Measurements from ENCODE around the gene SRMS.

- no peak for TF ChIP-seq CTCF (conservative IDR thresholded peaks at IDR 0.05 in 1 of 2, IDR thresholded peaks at IDR 0.05 in 1 of 2; ENCODE audit: extremely low read depth in 1 of 2, insufficient read depth in 1 of 2, low read depth in 1 of 2, low read length in 2 of 2)
- no peak for TF ChIP-seq EZH2 (IDR thresholded peaks at IDR 0.05; ENCODE audit: borderline replicate concordance, low read length)
Measured at GRCh38 chr20:63539441-63540370, 7.8 kb downstream of the SRMS start.
